ENCODE results near the gene TP63. TPM values are rescaled to one million over a fixed set of nuclear protein-coding genes. Genes with fewer than 3 reads are reported as not detected.

Gene TP63
- polyA plus RNA-seq, 1 experiment, result not detected

DNA sequence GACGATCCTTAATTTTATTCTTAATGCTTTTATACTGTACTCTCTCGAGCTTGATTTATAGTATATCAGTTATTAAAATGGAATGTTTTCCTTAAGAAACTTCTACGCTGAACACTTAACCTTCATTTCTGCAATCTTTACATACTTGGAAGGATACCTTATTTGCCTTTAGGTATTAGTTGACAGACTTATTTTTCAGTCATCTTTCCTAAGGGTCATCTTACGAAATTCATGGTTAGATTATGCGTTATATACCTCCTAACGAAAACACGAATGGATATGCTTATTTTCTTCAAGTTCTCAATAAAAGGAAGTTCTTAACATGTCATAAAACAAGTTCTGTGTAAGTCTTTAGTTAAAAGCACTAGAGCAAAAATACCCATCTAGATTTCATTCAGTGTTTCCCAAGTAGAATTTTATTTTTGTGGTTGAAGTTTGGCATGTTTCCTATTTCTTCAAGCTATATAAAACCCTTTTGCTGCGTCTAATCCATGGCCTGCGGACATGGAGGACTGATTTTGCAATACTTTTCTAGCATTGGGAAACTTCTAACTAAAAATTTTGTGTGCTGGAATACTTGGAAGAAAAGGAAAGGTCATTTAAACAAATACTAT is 231.3 kb downstream of the TP63 start:
- no peaks in the 10 kb centered on the region for H3K27me3 ChIP-seq (ENCODE audit: control insufficient read depth, insufficient read depth, low read length)
- no peaks in the 10 kb centered on the region for H3K9me3 ChIP-seq (ENCODE audit: control insufficient read depth, insufficient read depth, low read length)
- POLR2A ChIA-PET, result no interaction called here
- TF ChIP-seq, protein P1, sequence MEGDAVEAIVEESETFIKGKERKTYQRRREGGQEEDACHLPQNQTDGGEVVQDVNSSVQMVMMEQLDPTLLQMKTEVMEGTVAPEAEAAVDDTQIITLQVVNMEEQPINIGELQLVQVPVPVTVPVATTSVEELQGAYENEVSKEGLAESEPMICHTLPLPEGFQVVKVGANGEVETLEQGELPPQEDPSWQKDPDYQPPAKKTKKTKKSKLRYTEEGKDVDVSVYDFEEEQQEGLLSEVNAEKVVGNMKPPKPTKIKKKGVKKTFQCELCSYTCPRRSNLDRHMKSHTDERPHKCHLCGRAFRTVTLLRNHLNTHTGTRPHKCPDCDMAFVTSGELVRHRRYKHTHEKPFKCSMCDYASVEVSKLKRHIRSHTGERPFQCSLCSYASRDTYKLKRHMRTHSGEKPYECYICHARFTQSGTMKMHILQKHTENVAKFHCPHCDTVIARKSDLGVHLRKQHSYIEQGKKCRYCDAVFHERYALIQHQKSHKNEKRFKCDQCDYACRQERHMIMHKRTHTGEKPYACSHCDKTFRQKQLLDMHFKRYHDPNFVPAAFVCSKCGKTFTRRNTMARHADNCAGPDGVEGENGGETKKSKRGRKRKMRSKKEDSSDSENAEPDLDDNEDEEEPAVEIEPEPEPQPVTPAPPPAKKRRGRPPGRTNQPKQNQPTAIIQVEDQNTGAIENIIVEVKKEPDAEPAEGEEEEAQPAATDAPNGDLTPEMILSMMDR (IDR thresholded peaks at IDR 0.05; ENCODE audit: low read depth, low read length), result no peak
- H3K4me3 ChIP-seq (ENCODE audit: low read depth, low read length), result no peak overlapping the region
- no peak overlapping the region for H3K27ac ChIP-seq (ENCODE audit: low read depth, low read length)
- CTCF ChIA-PET, result no interaction called here
- DNase-seq (ENCODE audit: low read depth, low spot score), result no peak

DNA sequence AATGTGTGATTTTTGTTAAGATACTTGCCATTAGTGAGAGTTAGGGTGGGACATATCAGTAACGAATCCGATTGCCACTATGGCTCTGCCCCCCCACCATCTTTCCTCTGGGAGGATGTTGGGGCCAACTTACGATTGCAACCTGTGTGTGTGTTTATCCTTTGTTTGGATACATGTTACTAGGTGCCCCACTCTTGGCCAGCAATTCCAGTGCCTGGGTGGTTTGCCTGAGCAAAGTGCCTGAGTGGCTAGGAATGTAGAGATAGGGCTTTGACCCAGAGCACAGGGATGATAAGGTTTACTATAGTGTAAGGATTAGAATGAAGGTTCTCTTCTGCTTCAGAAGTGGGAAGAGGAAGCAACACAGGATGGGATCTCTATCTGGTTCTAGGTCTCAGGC is 231.8 kb downstream of the TP63 start:
- Histone ChIP-seq H3K27me3 (ENCODE audit: control insufficient read depth, insufficient read depth, low read length) (no peaks in the 10 kb centered on the region), H3K4me3 (ENCODE audit: low read depth, low read length) (no peak overlapping the region), H3K27ac (ENCODE audit: low read depth, low read length) (no peak overlapping the region), H3K9me3 (ENCODE audit: control insufficient read depth, insufficient read depth, low read length) (no peaks in the 10 kb centered on the region)
- ChIA-PET CTCF (no interaction called here), POLR2A (no interaction called here)
- TF ChIP-seq, protein P1 (IDR thresholded peaks at IDR 0.05; ENCODE audit: low read depth, low read length), result no peak
- DNase-seq (ENCODE audit: low read depth, low spot score), result no peak

DNA sequence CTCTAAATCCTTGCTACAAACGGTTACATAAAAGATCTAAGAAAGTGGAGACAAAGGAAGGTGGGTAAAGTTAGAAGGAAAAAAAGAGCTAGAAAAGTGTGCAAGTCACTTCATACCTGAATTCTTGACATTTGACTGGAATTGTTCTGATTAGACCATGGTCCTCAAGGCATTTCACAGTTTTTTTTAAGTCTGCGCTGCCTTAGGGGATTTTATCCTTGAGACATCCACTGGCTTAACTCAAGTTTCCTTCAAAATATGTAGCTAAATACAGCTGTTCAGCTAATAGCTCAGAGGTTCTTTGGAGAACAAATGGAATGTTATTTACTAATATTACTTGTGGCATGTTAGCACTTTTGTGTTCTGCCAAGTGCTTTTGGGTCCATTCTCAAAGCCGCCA is 236.9 kb downstream of the TP63 start:
- TF ChIP-seq, protein P1 (IDR thresholded peaks at IDR 0.05; ENCODE audit: low read depth, low read length), result no peak
- Histone ChIP-seq H3K9me3 (ENCODE audit: control insufficient read depth, insufficient read depth, low read length) (no peaks in the 10 kb centered on the region), H3K4me3 (ENCODE audit: low read depth, low read length) (no peak overlapping the region), H3K27me3 (ENCODE audit: control insufficient read depth, insufficient read depth, low read length) (no peaks in the 10 kb centered on the region), H3K27ac (ENCODE audit: low read depth, low read length) (no peak overlapping the region)
- no peak for DNase-seq (ENCODE audit: low read depth, low spot score)
- CTCF ChIA-PET, result no interaction called here
- POLR2A ChIA-PET, result no interaction called here

DNA sequence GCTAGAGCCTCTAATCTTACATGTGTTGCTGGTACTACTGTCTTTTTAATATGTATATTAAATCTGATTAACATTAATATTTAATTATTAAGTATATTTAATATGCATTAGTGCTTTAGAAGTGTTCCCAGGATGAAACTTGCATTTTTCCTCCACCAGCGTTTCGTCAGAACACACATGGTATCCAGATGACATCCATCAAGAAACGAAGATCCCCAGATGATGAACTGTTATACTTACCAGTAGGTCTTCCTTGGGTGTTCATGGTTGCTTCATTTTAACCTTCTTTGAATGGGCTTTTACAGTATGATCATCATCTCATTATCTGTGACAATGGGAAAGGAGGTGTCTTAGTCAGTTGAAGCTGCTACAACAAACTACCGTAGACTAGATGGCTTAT is 238.0 kb downstream of the TP63 start:
- no peak for DNase-seq (ENCODE audit: low read depth, low spot score)
- H3K4me3 ChIP-seq (ENCODE audit: low read depth, low read length), result no peak overlapping the region
- CTCF ChIA-PET, result no interaction called here
- POLR2A ChIA-PET, result no interaction called here
- H3K27me3 ChIP-seq (ENCODE audit: control insufficient read depth, insufficient read depth, low read length), result no peaks in the 10 kb centered on the region
- H3K9me3 ChIP-seq (ENCODE audit: control insufficient read depth, insufficient read depth, low read length), result no peaks in the 10 kb centered on the region
- H3K27ac ChIP-seq (ENCODE audit: low read depth, low read length), result no peak overlapping the region
- TF ChIP-seq, protein P1 (IDR thresholded peaks at IDR 0.05; ENCODE audit: low read depth, low read length), result no peak

DNA sequence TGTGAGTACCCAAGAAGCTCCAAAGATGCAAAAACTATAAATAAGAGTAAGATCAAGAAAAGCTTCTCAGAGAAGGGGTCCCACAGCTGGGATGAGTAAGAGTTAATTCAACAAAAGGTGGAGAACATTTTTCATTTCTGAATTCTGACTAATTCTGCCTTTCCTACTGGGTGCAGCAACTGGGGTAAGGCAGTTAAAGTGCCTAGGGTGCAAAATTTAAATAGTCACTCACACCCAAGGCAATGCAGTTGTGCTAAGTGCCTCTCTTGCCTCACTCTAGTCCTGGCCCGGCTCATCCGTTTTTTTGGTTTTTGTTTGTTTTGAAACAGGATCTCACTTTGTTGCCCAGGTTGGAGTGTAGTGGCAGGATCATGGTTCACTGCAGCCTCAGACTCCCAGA is 240.2 kb downstream of the TP63 start:
- Histone ChIP-seq H3K27me3 (ENCODE audit: control insufficient read depth, insufficient read depth, low read length) (no peaks in the 10 kb centered on the region), H3K27ac (ENCODE audit: low read depth, low read length) (no peak overlapping the region), H3K4me3 (ENCODE audit: low read depth, low read length) (no peak overlapping the region), H3K9me3 (ENCODE audit: control insufficient read depth, insufficient read depth, low read length) (no peaks in the 10 kb centered on the region)
- DNase-seq (ENCODE audit: low read depth, low spot score), result no peak
- ChIA-PET POLR2A (no interaction called here), CTCF (no interaction called here)
- TF ChIP-seq, protein P1 (IDR thresholded peaks at IDR 0.05; ENCODE audit: low read depth, low read length), result no peak

All from AG04450 (cell line).